NCI-H510A (cell line): ENCODE data around the gene RNPS1.

Experiments
- DNase-seq: peaks from one replicate; lab custom pipeline; 2025; lab: John Stamatoyannopoulos, UW

The RNPS1 gene

GRCh38 chr16:2213817-2214718 lies 53.9 kb downstream of the RNPS1 start:
- DNase-seq, result no peak

DNA sequence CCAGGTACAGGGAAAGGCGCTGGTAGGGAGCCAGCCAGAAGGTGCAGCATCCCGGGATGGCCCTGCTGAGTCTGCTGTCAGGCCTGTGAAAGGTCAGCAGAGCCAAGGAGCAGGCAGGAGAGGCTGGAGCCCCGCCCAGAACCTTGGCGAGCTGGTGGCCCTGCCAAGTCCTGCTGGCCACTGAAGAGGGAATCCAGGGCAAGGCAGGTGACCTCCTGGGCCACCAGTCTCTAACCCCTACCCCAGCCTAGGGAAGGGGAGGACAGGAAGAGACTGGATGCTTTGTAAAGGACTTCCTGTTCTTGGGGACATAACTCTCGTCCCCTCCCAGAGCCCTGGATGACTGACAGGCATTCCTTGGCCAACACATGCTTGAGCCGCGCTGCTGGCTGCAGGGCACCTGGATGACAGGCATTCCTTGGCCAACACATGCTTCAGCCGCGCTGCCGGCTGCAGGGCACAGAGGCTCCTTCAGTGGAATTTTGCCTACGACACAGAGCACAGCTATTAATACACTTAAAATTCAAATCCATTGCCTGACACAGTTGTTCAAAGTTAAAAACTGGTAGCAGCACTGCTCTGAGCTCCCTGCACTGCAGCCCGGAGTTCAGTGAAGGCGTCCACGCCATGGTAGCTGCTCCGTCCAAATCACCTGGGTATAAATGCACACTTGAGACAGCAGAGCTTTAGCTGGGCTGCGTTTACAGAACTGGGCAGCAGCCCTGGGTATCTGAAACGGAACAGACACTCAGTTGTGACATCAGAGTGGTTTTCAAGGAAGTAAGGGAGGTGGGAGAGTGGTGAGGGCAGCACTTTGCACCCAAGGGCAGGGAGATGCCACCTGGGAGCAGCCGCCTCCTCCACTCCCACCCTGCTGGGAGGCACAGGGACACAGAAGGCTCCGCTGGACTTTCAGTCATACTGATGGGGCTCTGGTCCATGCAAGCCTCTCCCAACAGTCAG lies 55.3 kb downstream of the RNPS1 start:
- no peak for DNase-seq

GRCh38 chr16:2211923-2212347 lies 56.0 kb downstream of the RNPS1 start:
- no peak for DNase-seq

GRCh38 chr16:2210386-2211365 lies 57.2 kb downstream of the RNPS1 start, which contains the start of gene BRICD5:
TSS of gene BRICD5 (minus strand) at chr16:2210863. CDS start at chr16:2210833, 30 bp downstream.
- no peak for DNase-seq

DNA sequence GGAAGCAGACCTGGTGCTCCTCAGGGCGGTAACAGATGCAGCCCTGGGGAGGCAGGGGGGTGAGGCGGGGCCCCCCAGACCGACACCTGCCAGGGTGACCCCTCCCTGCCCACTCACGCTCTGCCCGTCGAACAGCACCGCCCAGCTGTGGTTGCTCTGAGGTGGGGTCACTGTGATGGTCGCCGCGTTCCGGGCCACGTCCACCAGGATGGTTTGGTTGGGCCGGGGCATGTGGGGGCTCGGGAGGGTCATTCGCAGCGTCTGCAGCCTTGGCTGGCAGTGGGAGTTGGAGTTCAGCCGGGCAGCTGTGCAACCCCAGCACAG lies 58.0 kb downstream of the RNPS1 start:
- DNase-seq, result no peak

DNA sequence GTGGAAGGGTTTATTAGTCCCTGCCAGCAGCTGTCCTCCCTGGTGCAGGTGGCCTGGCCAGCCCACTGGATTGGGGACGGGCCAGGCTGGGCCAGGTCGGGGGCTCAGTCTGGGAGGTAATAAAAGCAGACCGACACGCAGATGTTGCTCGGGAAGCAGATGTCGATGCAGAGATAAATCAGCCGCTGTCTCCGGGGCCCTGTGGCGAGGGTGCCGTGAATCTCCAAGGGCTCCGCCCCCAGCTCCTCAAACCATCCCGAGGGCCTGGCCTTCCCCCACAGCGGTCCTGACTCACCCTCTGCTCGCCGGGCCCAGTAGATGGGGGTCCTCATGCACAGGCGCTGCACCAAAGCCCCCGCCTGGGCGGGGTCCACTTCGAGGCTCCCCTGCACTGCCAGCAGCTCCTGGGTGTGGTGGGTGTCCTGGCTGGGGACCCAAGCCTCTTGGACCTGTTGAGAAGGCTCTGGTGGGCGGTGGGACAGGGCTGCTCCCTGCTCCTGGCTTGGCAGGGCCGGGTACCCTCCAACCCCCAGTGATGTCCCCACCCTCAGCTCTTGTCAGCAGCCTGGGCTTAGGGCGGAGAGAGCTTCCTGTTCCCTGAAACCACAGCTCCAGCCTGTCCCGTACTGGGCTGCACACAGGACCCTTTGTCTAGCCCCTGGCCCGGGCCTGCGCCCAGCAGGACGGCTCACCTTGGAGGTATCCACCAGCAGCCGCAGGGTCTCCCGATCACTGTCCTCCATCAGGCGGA lies 58.5 kb downstream of the RNPS1 start:
- DNase-seq, result no peak

DNA sequence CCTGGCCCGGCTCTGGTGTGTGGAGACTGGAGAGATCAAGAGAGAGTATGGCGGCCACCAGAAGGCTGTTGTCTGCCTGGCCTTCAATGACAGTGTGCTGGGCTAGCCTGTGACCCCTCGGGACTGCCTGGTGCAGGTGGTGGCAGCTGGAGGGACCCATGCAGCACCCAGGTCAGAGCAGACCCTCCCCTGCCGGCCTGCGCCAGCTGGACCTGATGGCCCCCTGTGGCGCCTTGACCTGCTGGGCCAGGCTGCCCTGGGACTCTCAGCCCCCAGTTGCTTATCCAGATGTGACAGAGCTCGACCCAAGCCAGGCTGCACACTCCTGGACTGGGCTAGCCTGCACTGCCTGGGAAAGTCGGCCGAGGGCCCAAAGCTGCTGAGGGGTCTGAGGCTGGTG lies 59.2 kb downstream of the RNPS1 start:
- DNase-seq, result no peak

GRCh38 chr16:2208308-2208707 lies 59.6 kb downstream of the RNPS1 start:
- DNase-seq, result no peak

DNA sequence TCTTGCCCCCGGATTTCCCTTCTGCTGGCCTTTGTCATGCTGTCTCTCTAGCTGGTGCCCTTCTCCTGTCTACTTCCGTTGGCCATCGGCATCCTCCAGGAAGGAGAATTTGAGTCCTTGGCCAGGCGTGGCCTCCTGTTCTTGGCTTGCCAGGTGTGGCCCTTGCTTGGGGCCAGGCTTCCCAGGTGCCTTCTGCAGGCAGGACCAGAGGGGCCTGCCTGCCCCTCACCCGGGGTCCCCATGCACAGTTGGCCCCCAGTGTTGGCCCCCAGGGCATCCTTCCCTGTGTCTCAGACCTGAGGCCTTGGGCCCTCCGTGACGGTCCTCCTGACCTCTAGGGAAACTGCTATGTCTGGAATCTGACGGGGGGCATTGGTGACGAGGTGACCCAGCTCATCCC lies 60.1 kb downstream of the RNPS1 start:
- DNase-seq, result no peak

- DNase-seq, result no peak
Observed at GRCh38 chr16:2206780-2207433, 61.0 kb downstream of the RNPS1 start.

DNA sequence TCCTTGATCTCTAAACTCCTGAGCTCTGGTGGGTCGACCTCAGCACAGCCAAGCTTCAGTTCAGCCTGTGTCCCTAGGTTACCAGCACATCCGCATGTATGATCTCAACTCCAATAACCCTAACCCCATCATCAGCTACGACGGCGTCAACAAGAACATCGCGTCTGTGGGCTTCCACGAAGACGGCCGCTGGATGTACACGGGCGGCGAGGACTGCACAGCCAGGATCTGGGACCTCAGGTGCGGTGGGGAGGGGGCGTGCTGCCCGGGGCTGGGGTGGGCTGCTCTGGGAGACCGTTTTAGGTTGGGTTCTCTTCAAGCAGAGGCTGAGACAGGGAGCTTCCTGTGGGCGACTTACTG lies 61.5 kb downstream of the RNPS1 start:
- no peak for DNase-seq

GRCh38 chr16:2205967-2206313 lies 62.0 kb downstream of the RNPS1 start:
- no peak for DNase-seq

DNA sequence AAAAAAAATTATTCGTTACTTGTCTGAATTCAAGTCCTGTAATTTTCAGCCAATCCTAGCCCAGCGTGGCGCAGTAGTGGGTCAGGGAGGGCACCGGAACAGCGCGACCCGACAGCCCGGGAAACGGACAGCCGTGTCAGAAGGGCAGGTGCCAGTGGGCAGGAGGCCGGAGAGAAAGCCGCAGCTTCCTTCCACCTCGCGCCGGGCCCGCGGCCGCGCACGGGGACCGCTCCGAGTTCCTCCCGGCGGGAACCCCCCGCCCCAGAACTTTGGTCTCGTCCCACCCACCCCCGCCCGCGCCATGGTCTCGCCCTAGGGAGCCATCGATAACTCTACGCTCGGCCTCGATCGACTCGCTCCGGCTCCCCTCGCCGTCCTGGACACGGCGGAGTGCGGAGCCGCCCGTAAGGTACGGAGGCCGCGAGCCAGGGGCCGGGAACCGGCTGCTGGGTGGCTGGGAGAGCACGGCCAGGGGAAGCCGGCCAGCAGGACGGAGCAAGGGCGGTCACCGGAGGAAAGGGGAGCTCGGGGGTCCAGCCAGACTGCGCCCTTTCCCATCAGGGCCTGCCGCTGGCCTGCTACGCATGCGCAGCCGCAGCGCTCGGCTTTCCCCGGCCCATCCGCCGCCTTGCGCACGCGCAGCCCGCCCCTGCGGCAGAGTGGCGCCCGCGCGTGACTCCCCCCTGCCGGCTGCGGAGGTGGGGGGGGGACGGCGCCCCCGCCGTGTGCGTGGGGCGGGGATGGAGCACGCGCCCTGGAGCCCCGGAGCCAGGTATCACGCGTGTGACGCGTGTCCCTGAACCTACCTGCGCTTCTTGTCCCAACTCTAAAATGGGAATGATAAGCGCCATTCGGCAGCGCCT lies 62.6 kb downstream of the RNPS1 start, which contains the start of gene MLST8:
MLST8 (plus strand) TSS at position 351 of the 863 bp plus-strand sequence. CDS start 632 bp downstream, outside the sequence.
- DNase-seq, result peak; percentile 65

DNA sequence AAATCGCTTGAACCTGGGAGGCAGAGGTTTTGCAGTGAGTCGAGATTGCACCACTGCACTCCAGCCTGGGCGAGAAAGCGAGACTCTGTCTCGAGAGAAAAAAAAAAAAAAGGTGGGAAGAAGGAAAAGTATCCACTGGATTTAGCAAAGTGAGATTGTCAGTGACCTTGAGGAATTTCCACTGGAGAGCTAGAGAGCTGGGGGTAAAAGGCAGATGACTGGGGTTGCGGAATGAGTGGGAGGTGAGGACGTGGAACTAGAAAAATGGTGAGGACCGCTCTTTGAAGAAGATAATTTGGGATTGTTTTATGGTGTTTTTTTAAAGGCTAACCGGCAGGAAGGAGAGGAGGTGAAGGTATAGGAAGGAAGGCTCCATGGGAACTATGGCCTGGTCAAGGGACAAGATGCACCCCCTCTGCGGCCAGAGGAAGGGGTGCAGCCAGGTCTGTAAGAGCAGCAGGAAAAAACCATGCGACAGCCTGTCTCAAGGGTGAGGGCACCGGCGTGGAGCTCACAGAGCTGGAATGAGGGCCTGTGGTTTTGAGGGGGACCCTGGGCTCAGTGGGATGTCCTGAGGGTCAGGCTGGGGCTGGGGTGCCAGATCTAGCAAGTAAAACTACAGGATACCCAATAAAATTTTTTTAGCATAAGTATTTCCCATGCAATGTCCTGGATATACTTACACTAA lies 63.4 kb downstream of the RNPS1 start:
- no peak for DNase-seq
